ENCODE data around the gene CEACAM1.
"Not testable (repeated sequence)": the region's sequence is repeated elsewhere in the genome, so short reads cannot be mapped to it uniquely, and the experiment has no call there.

The CEACAM1 gene

GRCh38 chr19:42528354-42529247 lies at the start of gene CEACAM1:
Gene CEACAM1, minus strand, starts transcription at chr19:42528481. Its CDS starts 107 bp downstream, at chr19:42528374.
- DNase-seq: peak; percentile 57

- no peak for DNase-seq
Measured at GRCh38 chr19:42577016-42577415, 48.7 kb upstream of the CEACAM1 start.

- DNase-seq: no peak
Measured at GRCh38 chr19:42576241-42576640, 48.0 kb upstream of the CEACAM1 start.

GRCh38 chr19:42573642-42574041 lies 45.4 kb upstream of the CEACAM1 start:
- DNase-seq: no peak

GRCh38 chr19:42571116-42571515 lies 42.8 kb upstream of the CEACAM1 start:
- DNase-seq: no peak

- DNase-seq: no peak
Measured at GRCh38 chr19:42569193-42569592, 40.9 kb upstream of the CEACAM1 start.

- no peak for DNase-seq
Measured at GRCh38 chr19:42568006-42568405, 39.7 kb upstream of the CEACAM1 start.

GRCh38 chr19:42567567-42567966 lies 39.3 kb upstream of the CEACAM1 start:
- no peak for DNase-seq

- peak; percentile 30 for DNase-seq
Measured at GRCh38 chr19:42563352-42564210, 35.3 kb upstream of the CEACAM1 start.

- no peak for DNase-seq
Measured at GRCh38 chr19:42561512-42561911, 33.2 kb upstream of the CEACAM1 start.

- DNase-seq: no peak
Measured at GRCh38 chr19:42560731-42561130, 32.5 kb upstream of the CEACAM1 start.

GRCh38 chr19:42558450-42559150 lies 30.3 kb upstream of the CEACAM1 start:
- DNase-seq: no peak

GRCh38 chr19:42557386-42557871 lies 29.1 kb upstream of the CEACAM1 start:
- not testable (repeated sequence) for DNase-seq

- no peak for DNase-seq
Measured at GRCh38 chr19:42555801-42556200, 27.5 kb upstream of the CEACAM1 start.

GRCh38 chr19:42555317-42555716 lies 27.0 kb upstream of the CEACAM1 start:
- no peak for DNase-seq

- no peak for DNase-seq
Measured at GRCh38 chr19:42554046-42554575, 25.8 kb upstream of the CEACAM1 start.

- no peak for DNase-seq
Measured at GRCh38 chr19:42553292-42554045, 25.2 kb upstream of the CEACAM1 start.

GRCh38 chr19:42552086-42553065 lies 24.1 kb upstream of the CEACAM1 start:
- DNase-seq: no peak

- not testable (repeated sequence) for DNase-seq
Measured at GRCh38 chr19:42550521-42550920, 22.2 kb upstream of the CEACAM1 start.

- DNase-seq: not testable (repeated sequence)
Measured at GRCh38 chr19:42549067-42549466, 20.8 kb upstream of the CEACAM1 start.

GRCh38 chr19:42548552-42548951 lies 20.3 kb upstream of the CEACAM1 start:
- DNase-seq: no peak

All from stimulated activated CD8-positive, alpha-beta memory T cell treated with anti-CD3 and anti-CD28 coated beads, Interleukin-4, amount 100 ng/mL, for 48 hours (primary cell).